ENCODE data around the gene RFC2. TPM values are rescaled to one million over a fixed set of nuclear protein-coding genes. Genes with fewer than 3 reads are reported as not detected.

Gene RFC2
- polyA plus RNA-seq, 2 of the 4 experiments (the other 2 are of a cell fraction) = 44.6 to 71.2 TPM

- no peak for DNase-seq (ENCODE audit: low read depth in 1 of 2, low spot score in 1 of 2)
- Histone ChIP-seq H3K4me2 (no peak overlapping the region), H3K9me3 (no peaks in the 10 kb centered on the region), H3K4me1 (no peaks in the 10 kb centered on the region), H3K27ac (no peak overlapping the region), H3K4me3 (no peak overlapping the region)
- ChIA-PET CTCF (interaction anchor here (0.6 to 4.9 kb wide), 5 partner anchors 9 to 791 kb away, joined by 3 to 29 read pairs (median 4); no protein-coding TSS in a partner anchor), POLR2A (no interaction called here)
- 90% methylated on average over 15 of the region's 15 CpGs for WGBS (ENCODE audit: missing lambda C conversion rate)
- no peak for TF ChIP-seq CEBPB (IDR thresholded peaks at IDR 0.05)
- no peak for TF ChIP-seq RNF2 (IDR thresholded peaks at IDR 0.05; ENCODE audit: borderline replicate concordance, low read depth)
- no peak for TF ChIP-seq HDAC2 (IDR thresholded peaks at IDR 0.05)
- no peak for TF ChIP-seq EP300 (IDR thresholded peaks at IDR 0.05)
- no peak for TF ChIP-seq CHD4 (IDR thresholded peaks at IDR 0.05; ENCODE audit: borderline replicate concordance)
- TF ChIP-seq JUNB (IDR thresholded peaks at IDR 0.05) = no peak
- TF ChIP-seq MAZ (IDR thresholded peaks at IDR 0.05; ENCODE audit: borderline replicate concordance, low read depth, low read length) = no peak
- no peak for FAIRE-seq
- ATAC-seq = no peak
Measured at GRCh38 chr7:74230446-74231231, 23.6 kb downstream of the RFC2 start.

GRCh38 chr7:74228951-74229900 is 25.0 kb downstream of the RFC2 start:
- no peak for ATAC-seq
- H3K4me3 ChIP-seq = no peak overlapping the region
- WGBS (ENCODE audit: missing lambda C conversion rate) = 98% methylated on average over 9 of the region's 9 CpGs
- H3K9me3 ChIP-seq = no peaks in the 10 kb centered on the region
- no peak for TF ChIP-seq ZNF302 (CRISPR knock-in tag; IDR thresholded peaks at IDR 0.05)
- no peak for TF ChIP-seq NFE2L2 (conservative IDR thresholded peaks at IDR 0.05; ENCODE audit: low read length)
- TF ChIP-seq GATA3 (IDR thresholded peaks at IDR 0.05; ENCODE audit: borderline replicate concordance) = no peak
- TF ChIP-seq SMC3 (IDR thresholded peaks at IDR 0.05) = no peak
- no peak for TF ChIP-seq CHD4 (IDR thresholded peaks at IDR 0.05; ENCODE audit: borderline replicate concordance)
- TF ChIP-seq ELK1 (IDR thresholded peaks at IDR 0.05; ENCODE audit: low read depth, low read length) = no peak
- no peak for TF ChIP-seq KDM5A (IDR thresholded peaks at IDR 0.05)
- TF ChIP-seq HDAC2 (IDR thresholded peaks at IDR 0.05) = no peak
- no peak for TF ChIP-seq ZFP36 (IDR thresholded peaks at IDR 0.05; ENCODE audit: borderline replicate concordance, partially characterized antibody)
- TF ChIP-seq MAFK (IDR thresholded peaks at IDR 0.05; ENCODE audit: partially characterized antibody) = no peak
- no peak for TF ChIP-seq POLR2AphosphoS2 (conservative IDR thresholded peaks at IDR 0.05; ENCODE audit: low read length)
- no peak for TF ChIP-seq RFX5 (IDR thresholded peaks at IDR 0.05)
- no peak for TF ChIP-seq JUN (IDR thresholded peaks at IDR 0.05)
- CTCF ChIA-PET = interaction anchor here (1.0 to 4.9 kb wide), 6 partner anchors 9 to 177 kb away, joined by 3 to 29 read pairs (median 4); no protein-coding TSS in a partner anchor
- no peak overlapping the region for H3K27ac ChIP-seq
- no peak for DNase-seq (ENCODE audit: low read depth in 1 of 2, low spot score in 1 of 2)
- H3K4me2 ChIP-seq = no peak overlapping the region
- no peaks in the 10 kb centered on the region for H3K4me1 ChIP-seq
- FAIRE-seq = no peak
- POLR2A ChIA-PET = interaction anchor here (1.0 kb wide), 1 partner anchor 9 kb away, joined by 3 read pairs; no protein-coding TSS in a partner anchor

- DNase-seq (ENCODE audit: low read depth in 1 of 2, low spot score in 1 of 2) (no peak), ATAC-seq (no peak), FAIRE-seq (no peak)
- POLR2A ChIA-PET = no interaction called here
- Histone ChIP-seq H3K4me1 (no peaks in the 10 kb centered on the region; the same call in 2 of the 3 replicates), H3K4me2 (no peak overlapping the region), H3K4me3 (no peak overlapping the region), H3K9me3 (no peaks in the 10 kb centered on the region), H3K27ac (no peak overlapping the region)
- CTCF ChIA-PET = interaction anchor here (0.6 to 3.2 kb wide), 4 partner anchors 12 to 175 kb away, joined by 3 to 10 read pairs (median 4); no protein-coding TSS in a partner anchor
- no peak for TF ChIP-seq BHLHE40 (IDR thresholded peaks at IDR 0.05; ENCODE audit: low read depth, low read length)
- TF ChIP-seq CEBPB (IDR thresholded peaks at IDR 0.05) = no peak
- WGBS (ENCODE audit: missing lambda C conversion rate) = 91% methylated on average over 5 of the region's 5 CpGs
Measured at GRCh38 chr7:74226633-74227032, 27.6 kb downstream of the RFC2 start.
